Measurements from ENCODE around the gene TUBA4B.
A peak's percentile ranks its signal among the peaks of the same experiment; 100 is the strongest.
"Not testable (repeated sequence)": the region's sequence is repeated elsewhere in the genome, so short reads cannot be mapped to it uniquely, and the experiment has no call there.

TUBA4B gene

DNA sequence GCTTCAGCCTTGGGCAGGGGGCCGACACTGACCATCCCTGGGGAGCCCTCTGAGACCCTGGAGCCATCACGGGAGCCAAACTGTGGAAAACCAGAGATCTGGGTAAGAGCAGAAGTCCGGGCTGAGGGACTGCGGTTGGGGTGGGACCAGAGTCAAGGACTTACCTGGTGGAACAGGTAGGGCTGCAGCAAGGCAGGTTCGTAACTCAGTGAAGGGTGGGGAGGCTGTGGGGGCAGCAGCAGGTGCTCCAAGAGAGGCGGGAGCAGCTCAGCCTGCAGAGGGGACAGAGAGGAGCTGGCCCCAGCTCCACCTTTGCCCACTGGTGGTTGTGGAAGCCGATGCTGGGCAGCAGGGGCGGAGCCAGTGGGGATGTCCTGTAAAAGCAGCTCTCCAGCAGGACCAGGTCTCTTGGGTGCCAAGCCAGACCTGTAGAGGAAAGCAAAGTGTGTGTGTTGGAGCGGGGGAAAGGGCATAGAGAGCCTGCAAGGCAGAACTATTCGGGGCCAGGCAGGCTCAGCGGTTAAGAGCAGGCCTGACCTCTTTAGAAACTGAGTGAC lies 49.4 kb downstream of the TUBA4B start:
- H3K27me3 ChIP-seq (ENCODE audit: control insufficient read depth, insufficient read depth, low read length), result peaks cover 16% of the 10 kb centered on the region
- no peaks in the 10 kb centered on the region for H3K36me3 ChIP-seq (ENCODE audit: control insufficient read depth, insufficient read depth, low read length)
- H3K9ac ChIP-seq (ENCODE audit: low read depth, low read length), result no peak overlapping the region
- no peak overlapping the region for H3K4me3 ChIP-seq (ENCODE audit: low read depth, low read length)
- H3K9me3 ChIP-seq (ENCODE audit: control insufficient read depth, insufficient read depth, low read length), result no peaks in the 10 kb centered on the region
- H3K4me1 ChIP-seq (ENCODE audit: control insufficient read depth, insufficient read depth, low read length), result peaks cover 1% of the 10 kb centered on the region

DNA sequence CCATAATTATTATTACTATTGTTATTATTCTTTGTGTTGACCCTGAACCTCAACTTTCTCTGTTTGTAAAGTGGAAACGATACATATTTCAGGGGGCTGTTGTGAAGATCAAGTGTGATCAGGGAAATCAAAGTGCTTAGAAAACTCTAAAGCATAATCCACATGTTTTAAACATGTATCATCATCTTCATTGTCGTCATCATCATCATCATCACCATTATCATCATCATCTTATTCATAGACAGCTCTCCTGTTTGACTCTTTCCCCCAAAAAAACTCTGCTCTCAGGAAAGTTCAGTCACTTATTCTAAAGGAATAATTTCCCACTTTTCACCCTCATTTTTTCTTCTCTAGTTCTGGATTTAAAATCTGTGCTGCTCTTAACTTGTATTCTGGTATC lies 51.2 kb downstream of the TUBA4B start:
- peaks cover 21% of the 10 kb centered on the region for H3K27me3 ChIP-seq (ENCODE audit: control insufficient read depth, insufficient read depth, low read length)
- H3K9ac ChIP-seq (ENCODE audit: low read depth, low read length), result no peak overlapping the region

DNA sequence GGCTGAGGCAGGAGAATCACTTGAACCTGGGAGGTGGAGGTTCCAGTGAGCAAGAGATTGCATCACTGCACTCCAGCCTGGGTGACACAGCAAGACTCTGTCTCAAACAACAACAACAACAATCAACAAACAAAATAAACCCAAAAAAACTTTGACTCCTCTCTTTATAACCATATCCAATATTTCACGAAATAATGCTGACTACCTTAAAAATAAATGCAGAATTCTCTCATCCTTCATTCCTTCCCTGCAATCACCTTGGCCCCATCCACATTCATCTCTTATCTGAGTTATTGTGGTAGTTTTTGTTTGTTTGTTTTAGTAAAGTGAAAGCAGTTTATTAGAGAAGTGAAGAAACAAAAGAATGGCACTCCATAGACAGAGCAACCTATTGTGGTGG lies 53.0 kb downstream of the TUBA4B start:
- Histone ChIP-seq H3K4me3 (ENCODE audit: low read depth, low read length) (no peak overlapping the region), H3K4me1 (ENCODE audit: control insufficient read depth, insufficient read depth, low read length) (peaks cover 16% of the 10 kb centered on the region), H3K9ac (ENCODE audit: low read depth, low read length) (no peak overlapping the region), H3K36me3 (ENCODE audit: control insufficient read depth, insufficient read depth, low read length) (no peaks in the 10 kb centered on the region), H3K27me3 (ENCODE audit: control insufficient read depth, insufficient read depth, low read length) (peaks cover 24% of the 10 kb centered on the region), H3K9me3 (ENCODE audit: control insufficient read depth, insufficient read depth, low read length) (no peaks in the 10 kb centered on the region)

More for the DNA sequence above, 51.2 kb downstream of the TUBA4B start:
- H3K36me3 ChIP-seq (ENCODE audit: control insufficient read depth, insufficient read depth, low read length), result no peaks in the 10 kb centered on the region
- no peaks in the 10 kb centered on the region for H3K9me3 ChIP-seq (ENCODE audit: control insufficient read depth, insufficient read depth, low read length)
- H3K4me3 ChIP-seq (ENCODE audit: low read depth, low read length), result no peak overlapping the region
- H3K4me1 ChIP-seq (ENCODE audit: control insufficient read depth, insufficient read depth, low read length), result peaks cover 7% of the 10 kb centered on the region

DNA sequence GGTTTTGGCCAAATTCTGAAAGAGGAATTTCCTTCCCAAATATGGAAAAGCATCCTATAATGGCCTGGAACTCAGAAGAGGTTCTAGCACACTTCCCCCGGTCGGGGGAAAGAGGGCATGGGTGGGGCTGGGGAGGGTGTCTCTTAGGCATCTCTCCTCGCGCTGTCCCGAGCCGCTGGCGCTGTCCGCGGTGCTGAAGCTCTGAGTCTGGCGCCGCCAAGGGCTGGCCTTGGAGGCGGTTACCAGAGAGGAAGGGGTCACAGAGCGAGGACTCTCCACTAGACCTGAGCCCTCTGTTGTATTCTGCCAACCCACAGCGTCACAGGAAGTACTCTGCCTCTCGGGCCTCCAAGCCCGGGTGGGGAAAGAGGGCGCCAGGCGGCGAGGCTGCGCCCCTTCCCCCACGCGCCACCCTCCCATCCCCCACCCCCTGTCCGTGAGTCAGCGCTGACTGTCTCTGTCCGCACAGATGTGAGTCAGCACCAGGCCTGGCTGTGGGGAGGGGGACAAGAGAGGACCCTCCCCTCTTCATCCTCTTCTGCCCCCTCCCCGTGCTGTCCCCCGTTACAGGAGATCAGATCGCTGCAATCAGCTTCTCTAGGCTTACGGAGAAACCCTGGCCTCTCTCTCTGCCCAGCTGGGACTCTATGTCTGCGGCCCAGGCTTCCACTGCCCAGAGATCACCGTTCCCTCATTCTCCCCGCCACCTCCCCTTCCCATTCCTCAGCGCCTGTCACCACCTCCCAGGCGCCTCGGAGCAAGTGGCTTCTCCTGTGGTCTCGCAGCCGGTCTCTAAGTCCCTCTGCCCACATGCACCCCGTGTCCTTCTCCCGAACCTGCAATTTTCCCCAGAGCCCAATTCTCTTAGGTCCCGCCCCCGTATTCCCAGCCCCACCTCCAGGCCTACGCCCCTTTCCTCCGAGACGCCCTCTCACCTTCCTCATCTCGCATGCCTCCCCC lies 55.4 kb downstream of the TUBA4B start:
- Histone ChIP-seq H3K9me3 (ENCODE audit: control insufficient read depth, insufficient read depth, low read length) (no peaks in the 10 kb centered on the region), H3K4me1 (ENCODE audit: control insufficient read depth, insufficient read depth, low read length) (peaks cover 16% of the 10 kb centered on the region), H3K9ac (ENCODE audit: low read depth, low read length) (no peak overlapping the region), H3K27me3 (ENCODE audit: control insufficient read depth, insufficient read depth, low read length) (peaks cover 23% of the 10 kb centered on the region), H3K36me3 (ENCODE audit: control insufficient read depth, insufficient read depth, low read length) (no peaks in the 10 kb centered on the region), H3K4me3 (ENCODE audit: low read depth, low read length) (peak overlapping the region; percentile 75)

DNA sequence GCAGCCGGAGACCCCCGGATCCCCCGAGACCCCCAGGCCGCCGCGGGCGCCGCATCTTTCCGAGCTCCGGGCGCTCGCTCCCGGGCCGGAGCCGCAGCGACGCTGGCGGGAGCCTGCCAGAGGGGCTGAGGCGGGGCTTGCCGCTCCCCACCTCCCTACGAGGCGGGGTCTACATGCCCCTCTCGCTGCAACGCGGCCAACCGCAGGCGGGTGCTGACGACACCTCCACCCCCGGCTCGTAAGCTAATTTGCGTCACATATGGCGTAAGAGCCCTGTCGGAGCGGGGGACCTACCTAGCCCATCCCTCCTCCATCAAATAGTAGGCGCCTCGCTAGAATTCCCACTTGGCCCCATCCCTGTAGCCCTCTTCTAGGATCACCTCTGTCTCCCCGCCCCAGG lies 56.2 kb downstream of the TUBA4B start, which contains the start of gene PTPRN:
PTPRN (minus strand) TSS at position 124 of the 400 bp plus-strand sequence; CDS start at position 55, 69 bp downstream.
- Histone ChIP-seq H3K9ac (ENCODE audit: low read depth, low read length) (no peak within 1 kb of the TSS), H3K9me3 (ENCODE audit: control insufficient read depth, insufficient read depth, low read length) (no peaks in the 10 kb centered on the region), H3K27me3 (ENCODE audit: control insufficient read depth, insufficient read depth, low read length) (peaks cover 23% of the 10 kb centered on the region), H3K36me3 (ENCODE audit: control insufficient read depth, insufficient read depth, low read length) (no peaks in the 10 kb centered on the region), H3K4me3 (ENCODE audit: low read depth, low read length) (peak within 1 kb of the TSS; percentile 75), H3K4me1 (ENCODE audit: control insufficient read depth, insufficient read depth, low read length) (peaks cover 16% of the 10 kb centered on the region)

DNA sequence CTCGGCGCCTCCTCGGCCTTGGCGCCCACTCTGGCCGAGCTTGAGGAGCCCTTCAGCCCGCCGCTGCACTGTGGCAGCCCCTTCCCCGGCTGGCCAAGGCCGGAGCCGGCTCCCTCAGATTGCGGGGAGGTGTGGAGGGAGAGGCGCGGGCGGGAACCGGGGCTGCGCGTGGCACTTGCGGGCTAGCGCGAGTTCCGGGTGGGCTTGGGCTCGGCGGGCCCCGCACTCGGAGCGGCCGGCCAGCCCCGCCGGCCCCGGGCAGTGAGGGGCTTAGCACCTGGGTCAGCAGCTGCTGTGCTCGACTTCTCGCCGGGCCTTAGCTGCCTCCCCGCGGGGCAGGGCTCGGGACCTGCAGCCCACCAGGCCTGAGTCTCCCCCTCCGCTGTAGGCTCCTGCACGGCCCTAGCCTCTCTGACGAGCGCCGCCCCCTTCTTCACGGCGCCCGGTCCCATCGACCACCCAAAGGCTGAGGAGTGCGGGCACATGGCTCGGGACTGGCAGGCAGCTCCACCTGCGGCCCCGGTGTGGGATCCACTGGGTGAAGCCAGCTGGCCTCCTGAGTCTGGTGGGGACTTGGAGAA lies 59.7 kb downstream of the TUBA4B start:
- not testable (repeated sequence) for H3K9ac ChIP-seq (ENCODE audit: low read depth, low read length); H3K4me3 ChIP-seq (ENCODE audit: low read depth, low read length); H3K9me3 ChIP-seq (ENCODE audit: control insufficient read depth, insufficient read depth, low read length); H3K36me3 ChIP-seq (ENCODE audit: control insufficient read depth, insufficient read depth, low read length)
- Histone ChIP-seq H3K27me3 (ENCODE audit: control insufficient read depth, insufficient read depth, low read length) (peaks cover 11% of the 10 kb centered on the region), H3K4me1 (ENCODE audit: control insufficient read depth, insufficient read depth, low read length) (peaks cover 12% of the 10 kb centered on the region)

DNA sequence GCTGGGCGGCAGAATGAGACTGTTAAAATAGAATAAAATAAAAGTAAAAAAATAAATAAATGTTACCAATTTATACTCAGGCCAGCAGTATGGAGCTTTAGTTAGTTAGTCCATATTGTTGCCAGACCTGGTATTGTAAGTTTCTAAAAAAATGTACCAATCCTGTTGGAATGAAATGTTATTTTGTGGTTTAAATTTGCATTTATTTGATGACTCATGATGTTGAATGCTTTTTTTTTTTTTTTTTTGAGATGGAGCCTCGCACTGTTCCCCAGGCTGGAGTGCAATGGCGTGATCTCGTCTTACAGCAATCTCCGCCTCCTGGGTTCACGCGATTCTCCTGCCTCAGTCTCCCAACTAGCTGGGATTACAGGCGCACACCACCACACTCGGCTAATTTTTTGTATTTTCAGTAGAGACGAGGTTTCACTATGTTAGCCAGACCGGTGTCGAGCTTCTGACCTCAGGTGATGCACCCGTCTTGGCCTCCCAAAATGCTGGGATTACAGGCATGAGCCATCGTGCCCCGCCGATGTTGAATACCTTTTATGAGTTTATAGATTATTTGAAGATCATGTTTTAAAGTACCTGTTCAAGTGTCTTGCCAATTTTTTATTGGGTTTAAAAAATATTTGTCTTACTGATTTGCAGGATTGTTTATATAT lies 61.9 kb downstream of the TUBA4B start:
- Histone ChIP-seq H3K4me1 (ENCODE audit: control insufficient read depth, insufficient read depth, low read length) (peaks cover 5% of the 10 kb centered on the region), H3K9ac (ENCODE audit: low read depth, low read length) (no peak overlapping the region), H3K27me3 (ENCODE audit: control insufficient read depth, insufficient read depth, low read length) (peaks cover 3% of the 10 kb centered on the region), H3K4me3 (ENCODE audit: low read depth, low read length) (no peak overlapping the region), H3K9me3 (ENCODE audit: control insufficient read depth, insufficient read depth, low read length) (no peaks in the 10 kb centered on the region), H3K36me3 (ENCODE audit: control insufficient read depth, insufficient read depth, low read length) (no peaks in the 10 kb centered on the region)

Measured in iPS-15b (cell line).